Measurements from ENCODE around the gene RNF111.
"Not testable (repeated sequence)": the region's sequence is repeated elsewhere in the genome, so short reads cannot be mapped to it uniquely, and the experiment has no call there.

RNF111 gene

GRCh38 chr15:59116141-59116540 is 128.7 kb downstream of the RNF111 start:
- no peak for TF ChIP-seq CTCF (IDR thresholded peaks at IDR 0.05; ENCODE audit: low read depth, low read length)
- no peak overlapping the region for H3K4me3 ChIP-seq (ENCODE audit: low read depth, low read length)

- no peak overlapping the region for H3K4me3 ChIP-seq (ENCODE audit: low read depth, low read length)
- no peak for TF ChIP-seq CTCF (IDR thresholded peaks at IDR 0.05; ENCODE audit: low read depth, low read length)
These were observed 129.3 kb downstream of the RNF111 start for GRCh38 chr15:59116771-59117170.

GRCh38 chr15:59119625-59120024 is 132.2 kb downstream of the RNF111 start:
- no peak for TF ChIP-seq CTCF (IDR thresholded peaks at IDR 0.05; ENCODE audit: low read depth, low read length)
- H3K4me3 ChIP-seq (ENCODE audit: low read depth, low read length): no peak overlapping the region

- no peak overlapping the region for H3K4me3 ChIP-seq (ENCODE audit: low read depth, low read length)
- no peak for TF ChIP-seq CTCF (IDR thresholded peaks at IDR 0.05; ENCODE audit: low read depth, low read length)
These were observed 133.5 kb downstream of the RNF111 start for GRCh38 chr15:59120937-59121336.

GRCh38 chr15:59124261-59124660 is 136.8 kb downstream of the RNF111 start:
- H3K4me3 ChIP-seq (ENCODE audit: low read depth, low read length): no peak overlapping the region
- TF ChIP-seq CTCF (IDR thresholded peaks at IDR 0.05; ENCODE audit: low read depth, low read length): no peak

GRCh38 chr15:59125683-59126082 is 138.2 kb downstream of the RNF111 start:
- not testable (repeated sequence) for H3K4me3 ChIP-seq (ENCODE audit: low read depth, low read length)

- H3K4me3 ChIP-seq (ENCODE audit: low read depth, low read length): not testable (repeated sequence)
These were observed 139.8 kb downstream of the RNF111 start for GRCh38 chr15:59127255-59127654.

GRCh38 chr15:59131456-59131855 is 144.0 kb downstream of the RNF111 start:
- no peak for TF ChIP-seq CTCF (IDR thresholded peaks at IDR 0.05; ENCODE audit: low read depth, low read length)

More at GRCh38 chr15:59131456-59131855, 144.0 kb downstream of the RNF111 start:
- no peak overlapping the region for H3K4me3 ChIP-seq (ENCODE audit: low read depth, low read length)
